Measurements from ENCODE around the gene KRTAP20-1. TPM values are rescaled to one million over a fixed set of nuclear protein-coding genes. Genes with fewer than 3 reads are reported as not detected.

KRTAP20-1 gene
- total RNA-seq, 1 donor from 2014 or later, result not detected

- H3K36me3 ChIP-seq, result no peaks in the 10 kb centered on the region
- TF ChIP-seq, protein P1, sequence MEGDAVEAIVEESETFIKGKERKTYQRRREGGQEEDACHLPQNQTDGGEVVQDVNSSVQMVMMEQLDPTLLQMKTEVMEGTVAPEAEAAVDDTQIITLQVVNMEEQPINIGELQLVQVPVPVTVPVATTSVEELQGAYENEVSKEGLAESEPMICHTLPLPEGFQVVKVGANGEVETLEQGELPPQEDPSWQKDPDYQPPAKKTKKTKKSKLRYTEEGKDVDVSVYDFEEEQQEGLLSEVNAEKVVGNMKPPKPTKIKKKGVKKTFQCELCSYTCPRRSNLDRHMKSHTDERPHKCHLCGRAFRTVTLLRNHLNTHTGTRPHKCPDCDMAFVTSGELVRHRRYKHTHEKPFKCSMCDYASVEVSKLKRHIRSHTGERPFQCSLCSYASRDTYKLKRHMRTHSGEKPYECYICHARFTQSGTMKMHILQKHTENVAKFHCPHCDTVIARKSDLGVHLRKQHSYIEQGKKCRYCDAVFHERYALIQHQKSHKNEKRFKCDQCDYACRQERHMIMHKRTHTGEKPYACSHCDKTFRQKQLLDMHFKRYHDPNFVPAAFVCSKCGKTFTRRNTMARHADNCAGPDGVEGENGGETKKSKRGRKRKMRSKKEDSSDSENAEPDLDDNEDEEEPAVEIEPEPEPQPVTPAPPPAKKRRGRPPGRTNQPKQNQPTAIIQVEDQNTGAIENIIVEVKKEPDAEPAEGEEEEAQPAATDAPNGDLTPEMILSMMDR (IDR thresholded peaks at IDR 0.05; ENCODE audit: borderline replicate concordance), result no peak
- no peaks in the 10 kb centered on the region for H3K27me3 ChIP-seq (ENCODE audit: low read depth)
- H3K9me3 ChIP-seq (replicated peaks), result peaks cover 12% of the 10 kb centered on the region
- DNase-seq, result no peak
- H3K4me1 ChIP-seq, result no peaks in the 10 kb centered on the region
- intact Hi-C loops (cut with micrococcal nuclease), result no loop called here
- no peak overlapping the region for H3K27ac ChIP-seq (replicated peaks)
- H3K4me3 ChIP-seq, result no peak overlapping the region
Measured at GRCh38 chr21:30605968-30606367, 10.3 kb upstream of the KRTAP20-1 start.

GRCh38 chr21:30612132-30612531 is 4.1 kb upstream of the KRTAP20-1 start:
- no peak overlapping the region for H3K4me3 ChIP-seq
- H3K27ac ChIP-seq (replicated peaks), result no peak overlapping the region
- H3K27me3 ChIP-seq (ENCODE audit: low read depth), result no peaks in the 10 kb centered on the region
- no peaks in the 10 kb centered on the region for H3K36me3 ChIP-seq
- TF ChIP-seq, protein P1 (IDR thresholded peaks at IDR 0.05; ENCODE audit: borderline replicate concordance), result no peak
- intact Hi-C loops (cut with micrococcal nuclease), result no loop called here
- no peak for DNase-seq
- H3K9me3 ChIP-seq (replicated peaks), result peaks cover 13% of the 10 kb centered on the region
- no peaks in the 10 kb centered on the region for H3K4me1 ChIP-seq

GRCh38 chr21:30613836-30614235 is 2.4 kb upstream of the KRTAP20-1 start, which contains the start of gene KRTAP6-1:
TSS of gene KRTAP6-1 (minus strand) at chr21:30613930. CDS start at chr21:30613904, 26 bp downstream.
- H3K9me3 ChIP-seq (replicated peaks), result peaks cover 7% of the 10 kb centered on the region
- H3K4me1 ChIP-seq, result no peaks in the 10 kb centered on the region
- DNase-seq, result no peak
- no peaks in the 10 kb centered on the region for H3K36me3 ChIP-seq
- no peaks in the 10 kb centered on the region for H3K27me3 ChIP-seq (ENCODE audit: low read depth)
- TF ChIP-seq, protein P1 (IDR thresholded peaks at IDR 0.05; ENCODE audit: borderline replicate concordance), result no peak
- no peak within 1 kb of the TSS for H3K4me3 ChIP-seq
- no peak within 1 kb of the TSS for H3K27ac ChIP-seq (replicated peaks)
- intact Hi-C loops (cut with micrococcal nuclease), result no loop called here

- TF ChIP-seq, protein P1 (IDR thresholded peaks at IDR 0.05; ENCODE audit: borderline replicate concordance), result no peak
- Histone ChIP-seq H3K4me1 (no peaks in the 10 kb centered on the region), H3K36me3 (no peaks in the 10 kb centered on the region), H3K27ac (replicated peaks) (no peak overlapping the region), H3K4me3 (no peak overlapping the region), H3K27me3 (ENCODE audit: low read depth) (no peaks in the 10 kb centered on the region), H3K9me3 (replicated peaks) (peaks cover 7% of the 10 kb centered on the region)
- intact Hi-C loops (cut with micrococcal nuclease), result no loop called here
- DNase-seq, result no peak
Measured at GRCh38 chr21:30615199-30615598, 1.0 kb upstream of the KRTAP20-1 start.

DNA sequence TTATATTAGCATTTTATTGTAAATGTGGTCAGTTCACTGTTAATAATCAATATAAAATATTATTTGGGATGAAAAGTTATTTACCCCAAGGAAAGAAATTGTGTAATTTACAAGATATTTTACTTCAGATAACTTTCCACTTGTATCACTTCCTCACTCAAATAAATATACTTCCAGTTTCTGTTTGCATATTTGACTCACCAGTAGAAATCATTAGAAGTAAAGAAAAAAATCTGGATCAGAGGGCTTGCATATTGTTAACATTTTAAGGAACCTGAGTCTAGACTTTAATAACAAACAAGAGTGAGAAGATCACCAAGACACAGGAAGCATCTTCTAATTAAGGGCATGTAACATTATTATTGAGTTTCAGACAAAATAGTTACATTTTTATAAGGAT is 3.9 kb downstream of the KRTAP20-1 start:
- H3K9me3 ChIP-seq (replicated peaks), result peaks cover 6% of the 10 kb centered on the region
- DNase-seq, result no peak
- TF ChIP-seq, protein P1 (IDR thresholded peaks at IDR 0.05; ENCODE audit: borderline replicate concordance), result no peak

More for the DNA sequence above, 3.9 kb downstream of the KRTAP20-1 start:
- H3K27ac ChIP-seq (replicated peaks), result no peak overlapping the region
- no peak overlapping the region for H3K4me3 ChIP-seq
- no peaks in the 10 kb centered on the region for H3K27me3 ChIP-seq (ENCODE audit: low read depth)
- H3K36me3 ChIP-seq, result no peaks in the 10 kb centered on the region
- intact Hi-C loops (cut with micrococcal nuclease), result no loop called here
- H3K4me1 ChIP-seq, result no peaks in the 10 kb centered on the region
